ENCODE data around the gene RNASE12.
"Not testable (repeated sequence)": the region's sequence is repeated elsewhere in the genome, so short reads cannot be mapped to it uniquely, and the experiment has no call there.

The RNASE12 gene, protein sequence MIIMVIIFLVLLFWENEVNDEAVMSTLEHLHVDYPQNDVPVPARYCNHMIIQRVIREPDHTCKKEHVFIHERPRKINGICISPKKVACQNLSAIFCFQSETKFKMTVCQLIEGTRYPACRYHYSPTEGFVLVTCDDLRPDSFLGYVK

DNA sequence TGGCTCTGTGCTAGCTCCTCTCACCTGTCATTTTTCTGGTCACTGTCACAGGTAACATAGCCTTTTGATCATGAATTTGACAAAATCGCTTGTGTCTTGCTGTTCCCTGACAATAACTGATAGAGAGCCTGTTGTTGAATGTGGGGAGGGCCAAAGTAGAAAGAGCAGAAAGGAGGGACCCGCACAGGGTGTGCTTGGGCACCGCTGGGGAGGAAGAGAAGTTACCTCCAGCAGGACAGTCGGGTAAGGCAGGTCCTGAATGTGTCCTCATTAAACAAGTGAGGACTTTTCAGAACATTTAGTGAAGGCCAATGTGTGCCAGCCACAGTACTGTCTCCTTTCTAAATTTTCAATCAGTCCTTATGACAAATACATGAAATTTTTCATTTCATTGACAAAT lies at the start of gene RNASE12:
TSS of gene RNASE12 (minus strand) at position 142 of the 400 bp plus-strand sequence. CDS start 653 bp downstream, outside the sequence.
- no peak for FAIRE-seq

DNA sequence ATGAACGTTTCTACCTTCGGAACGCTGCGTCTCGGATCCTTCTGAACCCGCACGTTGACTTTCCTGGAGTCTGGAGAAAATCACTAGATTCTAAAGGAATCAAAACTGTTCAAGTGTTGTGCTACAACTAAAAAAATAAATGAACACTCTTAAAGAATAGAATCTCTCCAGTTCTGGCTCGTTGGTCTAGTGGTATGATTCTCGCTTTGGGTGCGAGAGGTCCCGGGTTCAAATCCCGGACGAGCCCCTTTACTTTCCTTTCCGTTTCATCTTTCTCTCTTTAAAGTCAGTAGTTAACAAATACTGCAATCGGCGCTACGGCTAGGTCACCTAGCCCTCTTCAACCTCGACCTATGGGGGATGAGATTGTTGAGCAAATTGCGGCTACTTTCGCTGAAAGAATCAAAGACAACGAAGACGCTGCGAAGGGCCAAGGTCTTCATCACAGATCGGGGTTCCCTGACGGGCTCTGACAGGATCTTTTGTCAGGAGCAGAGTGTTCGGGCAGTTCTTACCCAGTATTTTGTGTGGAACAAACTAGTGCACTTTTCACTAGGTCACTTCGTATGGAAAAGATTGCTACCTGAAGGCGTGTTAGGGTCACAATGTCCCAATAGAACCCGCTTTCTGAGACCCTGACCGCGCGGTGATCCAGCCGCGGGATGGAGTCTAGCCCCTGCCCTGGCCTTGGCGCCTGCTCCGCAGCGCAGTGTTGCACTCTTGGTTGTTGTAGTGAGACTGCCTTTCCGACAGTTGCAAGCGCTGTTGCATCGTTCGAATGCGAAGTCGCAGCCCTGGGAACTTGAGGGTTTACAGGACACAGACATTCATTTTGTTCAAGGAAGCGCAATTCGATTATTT lies 41.9 kb upstream of the RNASE12 start:
- no peak for FAIRE-seq

DNA sequence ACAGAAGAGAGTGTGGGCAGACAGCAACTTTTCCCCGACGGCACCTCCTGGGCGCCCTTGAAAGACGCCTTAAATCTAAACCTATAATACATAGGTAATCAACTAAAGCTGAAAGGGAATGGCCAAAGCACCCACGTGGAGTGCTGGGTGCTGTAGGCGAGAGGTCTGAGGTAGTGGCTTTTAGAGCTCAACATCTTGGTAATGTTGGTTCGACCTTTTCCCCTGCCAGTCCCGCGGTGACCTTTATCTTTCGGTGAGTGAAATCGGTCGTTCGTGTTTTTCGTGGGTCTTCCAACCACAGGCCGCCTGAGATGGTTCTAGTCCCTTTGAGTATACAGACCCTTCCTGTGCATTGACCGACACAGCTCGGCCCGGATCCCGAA lies 41.3 kb upstream of the RNASE12 start:
- no peak for FAIRE-seq

DNA sequence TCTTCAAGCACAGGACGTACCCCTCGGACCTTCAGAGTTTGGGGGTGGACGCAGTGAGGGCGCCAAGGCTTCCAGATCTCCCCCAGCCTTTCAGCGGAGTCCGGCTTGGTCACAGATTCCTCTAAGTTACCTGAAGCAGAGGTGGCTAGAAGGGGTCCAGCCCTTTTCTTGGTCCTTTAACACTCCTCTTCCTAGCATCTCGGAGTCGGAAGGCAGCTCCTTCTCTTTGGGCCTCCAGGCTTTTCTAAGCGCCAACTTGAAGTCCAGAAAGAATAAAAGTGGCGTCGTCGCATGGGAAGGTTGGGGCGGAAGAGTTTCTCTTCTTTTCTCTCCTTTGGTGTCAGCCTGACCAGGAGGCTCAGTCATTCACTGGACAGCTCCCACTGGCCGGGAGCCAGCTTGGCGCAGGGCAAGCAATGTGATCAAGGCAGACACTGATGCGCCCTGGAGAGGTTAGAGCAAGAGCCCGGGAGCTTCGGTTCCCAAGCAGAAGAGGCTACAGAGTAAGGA lies 40.8 kb upstream of the RNASE12 start:
- FAIRE-seq: no peak

DNA sequence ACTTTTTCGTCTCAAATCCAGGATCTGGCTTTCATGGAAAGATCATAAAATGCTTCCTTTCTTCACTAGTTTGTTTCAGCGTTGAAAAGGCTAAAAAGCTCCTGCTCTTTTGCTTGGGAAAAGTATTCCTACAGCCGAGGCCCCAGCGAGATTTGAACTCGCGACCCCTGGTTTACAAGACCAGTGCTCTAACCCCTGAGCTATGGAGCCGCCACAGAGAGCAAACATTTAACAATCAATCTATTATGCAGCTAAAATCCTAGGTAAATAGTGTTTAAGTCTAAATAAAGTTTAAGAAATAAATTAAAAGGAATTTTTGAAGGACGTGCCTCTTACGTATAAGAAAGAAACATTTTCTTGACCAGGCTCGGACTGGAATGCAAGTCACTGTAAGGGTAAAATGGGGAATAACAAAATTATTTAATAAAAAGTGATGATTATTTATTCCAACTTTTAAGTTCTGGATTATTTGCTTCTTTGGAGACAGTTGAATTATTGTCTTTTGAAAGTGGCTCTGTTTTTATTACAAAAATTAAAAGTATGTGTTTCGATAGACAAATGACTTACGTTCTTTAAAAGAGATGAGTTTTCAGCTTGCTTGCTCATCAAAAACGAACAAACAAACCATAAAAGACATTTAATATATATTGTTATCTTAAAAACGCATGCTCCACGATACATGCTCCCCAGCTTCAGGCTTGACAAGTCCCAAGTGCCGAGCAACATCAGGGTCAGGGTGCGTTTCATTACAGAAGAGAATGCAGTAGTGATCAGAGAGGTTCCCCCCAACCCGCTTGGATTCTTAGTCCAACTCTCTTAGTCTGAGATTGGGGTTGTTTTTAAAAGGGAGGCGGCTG lies 40.1 kb upstream of the RNASE12 start:
- no peak for FAIRE-seq

DNA sequence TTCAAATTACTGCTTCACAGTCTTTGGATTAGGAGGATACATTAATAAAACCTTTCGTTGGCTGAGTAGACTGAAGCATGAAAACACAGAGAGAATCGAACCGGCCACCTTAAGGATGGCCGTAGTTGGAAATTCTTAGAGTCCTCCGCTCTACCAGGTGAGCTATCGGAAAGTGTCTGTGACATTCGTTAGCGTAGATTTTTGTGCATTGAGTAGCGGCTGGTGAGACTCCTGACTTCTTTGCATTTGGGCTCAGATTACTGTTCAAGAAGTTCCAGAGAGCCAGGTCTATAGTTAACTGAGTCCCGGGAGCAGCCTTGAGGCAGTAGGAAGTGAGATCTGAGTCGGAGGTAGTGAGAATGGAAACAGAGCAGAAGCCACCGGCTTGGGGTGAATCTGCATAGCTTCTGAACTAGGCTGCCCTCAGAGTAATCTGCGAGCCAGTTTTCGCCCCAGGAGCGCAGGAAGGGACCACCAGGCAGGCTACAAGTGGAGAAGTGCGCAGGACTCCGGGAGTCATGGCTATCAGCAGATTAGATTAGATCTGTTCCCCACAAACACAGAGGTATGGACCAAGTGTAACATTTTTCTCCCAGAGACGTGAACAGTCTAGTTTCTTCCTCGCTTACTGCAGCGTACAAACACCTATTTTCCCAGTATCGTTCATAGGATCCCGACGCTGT lies 39.3 kb upstream of the RNASE12 start:
- no peak for FAIRE-seq

DNA sequence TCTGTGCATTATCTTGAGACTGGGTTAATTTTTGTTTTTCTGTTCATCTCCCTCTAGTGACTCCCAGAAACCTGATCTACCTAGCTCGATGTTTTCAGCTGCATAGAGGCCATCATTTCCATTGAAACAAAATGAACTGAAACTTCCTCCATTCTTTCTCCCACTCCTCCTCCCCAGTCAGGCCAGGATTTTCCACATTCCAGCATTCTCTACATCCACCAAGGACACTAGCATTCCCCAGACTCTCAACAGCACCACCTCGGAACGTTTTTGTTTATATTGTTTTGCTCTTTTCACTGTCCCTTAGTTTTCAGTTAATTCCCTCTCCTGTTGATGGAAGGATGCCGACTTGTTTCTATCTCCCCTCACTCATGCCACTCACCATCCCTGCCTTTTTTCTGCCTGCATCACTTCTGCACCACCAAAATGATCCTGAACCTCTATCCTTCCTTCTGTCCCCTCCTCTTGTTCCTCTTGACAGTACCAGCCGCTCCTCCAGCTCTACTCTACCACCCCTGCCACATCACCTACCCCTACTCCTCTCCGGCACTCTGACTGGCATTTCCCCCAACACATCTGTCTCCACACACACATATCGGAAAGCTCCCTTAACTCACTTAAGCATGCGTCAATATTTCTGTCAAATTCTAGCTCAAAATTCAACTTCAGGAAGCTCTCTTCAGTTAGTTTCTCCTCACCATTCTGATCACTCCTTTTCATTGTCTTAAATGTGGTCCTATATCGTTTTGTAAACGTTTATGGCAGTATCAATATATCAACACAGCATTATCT lies 37.1 kb upstream of the RNASE12 start:
- no peak for FAIRE-seq

DNA sequence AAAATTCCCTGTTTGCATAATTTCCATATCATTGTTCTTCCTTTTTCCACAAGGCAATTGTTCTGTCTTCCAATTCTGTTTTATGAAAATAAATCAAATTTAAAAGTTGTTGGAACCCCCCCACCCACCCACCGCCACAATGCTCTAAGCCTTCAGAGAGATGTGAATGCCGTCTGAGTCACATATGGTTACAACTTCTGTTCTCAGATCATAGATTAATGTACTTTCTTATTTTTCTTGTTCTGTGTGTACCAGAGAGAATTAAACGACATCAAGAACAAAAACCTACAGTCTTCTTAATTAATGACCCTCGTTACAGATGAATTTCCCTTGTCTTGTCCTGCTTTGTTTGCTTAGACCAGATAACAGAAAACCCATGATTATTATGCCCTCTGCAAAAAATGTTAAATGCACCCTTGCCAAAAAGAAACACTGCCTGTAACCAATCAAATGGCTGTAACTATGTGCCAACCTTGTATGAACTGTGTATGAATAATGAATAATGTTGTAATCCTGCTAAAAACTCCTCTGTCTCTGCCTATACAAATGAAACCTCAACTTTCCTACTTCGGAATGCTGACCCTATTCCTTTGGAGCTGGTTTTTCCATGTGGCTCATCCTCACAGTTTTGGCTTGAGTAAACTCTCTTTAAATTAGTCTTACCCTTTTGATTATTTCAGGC lies 36.3 kb upstream of the RNASE12 start:
- FAIRE-seq: no peak

DNA sequence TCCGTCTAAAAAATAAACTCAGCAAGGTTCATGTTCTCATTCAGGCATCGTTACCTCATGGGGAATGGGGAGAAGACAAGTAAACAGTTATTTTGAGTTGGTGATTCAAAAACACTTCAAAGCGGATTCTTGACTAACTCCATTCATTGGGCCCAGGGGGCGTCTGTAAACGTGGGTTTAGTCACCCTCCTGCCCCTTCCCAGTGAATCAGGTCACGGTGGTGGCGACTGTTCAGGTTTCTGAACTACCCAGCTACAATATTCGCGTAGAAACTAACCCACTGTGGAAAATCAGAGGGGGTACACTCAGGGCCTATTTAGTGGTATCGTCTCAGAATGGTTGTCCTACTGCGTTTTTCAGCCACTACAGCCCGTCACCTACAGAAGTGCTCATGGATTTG lies 35.1 kb upstream of the RNASE12 start:
- FAIRE-seq: no peak

DNA sequence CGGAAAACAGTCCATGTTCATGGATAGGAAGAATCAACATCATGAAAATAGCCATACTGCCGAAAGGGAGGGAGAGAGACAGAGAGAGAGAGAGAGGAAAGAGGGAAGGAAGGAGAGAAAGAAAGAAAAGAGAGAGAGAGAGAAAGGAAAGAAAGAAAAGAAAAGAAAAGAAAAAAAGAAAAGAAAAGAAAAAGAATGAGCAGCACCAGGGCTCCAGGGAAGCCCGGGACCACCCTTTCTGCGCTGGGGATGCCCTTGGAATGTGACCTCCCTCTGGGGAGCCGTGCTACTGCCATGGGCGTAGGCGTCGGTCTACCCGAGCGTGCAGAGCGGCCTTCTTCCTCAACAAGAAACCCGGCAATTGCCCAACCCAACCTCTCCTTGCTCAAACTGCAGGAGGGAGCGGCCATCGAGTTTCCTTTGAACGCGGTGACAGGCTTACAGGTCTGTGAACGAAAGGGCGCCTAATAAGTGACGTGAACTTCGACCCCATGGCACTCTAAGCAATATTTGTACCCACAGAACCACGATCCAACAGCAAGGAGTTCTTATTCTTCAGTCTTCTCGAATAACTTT lies 33.4 kb upstream of the RNASE12 start:
- no peak for FAIRE-seq

DNA sequence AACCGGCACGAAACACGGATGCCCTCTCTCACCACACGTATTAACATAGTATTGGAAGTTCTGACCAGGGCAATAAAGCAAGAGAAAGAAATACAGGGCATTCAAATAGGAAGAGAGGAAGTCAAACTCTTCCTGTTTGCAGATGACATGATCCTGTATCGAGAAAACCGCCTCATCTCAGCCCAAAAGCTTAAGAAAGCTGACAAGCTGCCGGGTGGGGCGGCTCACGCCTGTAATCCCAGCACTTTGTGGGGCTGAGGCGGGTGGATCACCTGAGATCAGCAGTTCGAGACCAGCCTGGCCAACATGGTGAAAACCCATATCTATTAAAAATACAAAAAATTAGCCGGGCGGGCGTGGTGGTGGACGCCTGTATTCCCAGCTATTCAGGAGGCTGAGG lies 32.6 kb upstream of the RNASE12 start:
- no peak for FAIRE-seq

DNA sequence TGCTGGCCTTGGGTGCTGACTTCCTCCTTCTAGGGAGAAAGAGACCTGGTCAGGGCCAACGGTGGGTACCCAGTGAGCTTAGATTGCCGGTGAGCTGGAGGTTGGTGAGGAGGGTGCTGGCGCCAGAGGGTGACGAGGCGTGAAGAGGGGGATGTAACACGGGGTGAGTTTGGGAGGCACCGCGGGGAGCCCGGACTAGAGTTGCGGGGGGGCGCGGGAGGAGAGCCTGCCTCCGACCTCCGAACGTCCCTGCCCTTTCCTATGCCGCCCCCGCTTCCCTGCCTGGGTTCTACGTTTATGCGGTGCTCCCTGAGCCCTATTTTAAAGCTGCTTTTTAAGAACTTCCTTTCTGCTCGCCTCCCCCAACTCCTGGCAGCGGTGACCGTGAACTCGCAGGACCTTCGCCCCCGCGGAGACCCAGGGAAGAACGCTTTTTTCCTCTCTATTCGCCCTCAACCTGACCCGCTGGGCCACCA lies 31.7 kb upstream of the RNASE12 start:
- no peak for FAIRE-seq

DNA sequence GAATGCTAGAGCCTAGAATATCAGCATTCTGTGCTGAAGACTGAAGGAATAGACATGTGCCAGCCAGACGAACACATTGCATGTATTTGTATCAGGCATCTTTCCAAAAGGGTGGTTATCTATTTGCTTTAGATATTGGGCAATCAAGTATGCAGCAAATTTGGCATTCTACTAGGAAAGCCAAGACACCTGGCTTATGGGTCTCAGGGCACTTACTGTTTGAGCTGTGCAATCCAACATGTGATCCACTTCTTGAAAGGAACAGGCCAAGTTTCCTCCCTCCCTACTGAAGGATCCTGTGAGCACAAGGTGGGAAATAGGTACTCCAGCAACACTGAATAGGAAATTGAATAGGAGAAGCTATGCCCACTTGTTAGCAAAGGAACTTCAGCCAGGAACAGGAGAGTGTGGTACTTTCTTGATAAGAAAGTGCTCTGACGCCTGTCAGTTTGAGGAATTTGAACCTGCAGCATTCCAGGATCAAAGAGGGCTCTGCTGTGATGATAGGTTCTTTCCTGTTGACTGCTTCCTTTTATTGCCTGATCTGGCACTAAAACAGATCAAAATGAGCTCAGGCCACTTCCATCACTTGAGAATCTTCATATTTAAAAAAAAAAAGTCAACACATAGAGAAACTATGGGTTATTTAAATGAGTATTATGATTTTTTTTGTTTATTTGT lies 29.8 kb upstream of the RNASE12 start:
- FAIRE-seq: no peak

DNA sequence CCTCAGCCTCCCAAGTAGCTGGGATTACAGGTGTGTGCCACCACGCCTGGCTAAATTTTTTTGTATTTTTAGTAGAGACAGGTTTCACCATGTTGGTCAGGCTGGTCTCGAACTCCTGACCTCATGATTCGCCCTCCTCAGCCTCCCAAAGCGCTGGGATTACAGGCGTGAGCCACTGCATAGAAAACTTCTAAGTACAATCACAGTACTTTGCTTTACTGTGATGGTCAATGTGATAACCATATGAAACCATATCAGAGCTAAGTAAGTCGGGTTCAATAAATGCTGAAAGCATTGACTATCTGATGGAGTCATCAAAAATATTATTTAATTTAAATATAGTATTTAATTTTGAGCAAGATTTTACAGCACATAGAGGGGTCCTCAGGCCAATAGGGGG lies 28.5 kb upstream of the RNASE12 start:
- FAIRE-seq: not testable (repeated sequence)

DNA sequence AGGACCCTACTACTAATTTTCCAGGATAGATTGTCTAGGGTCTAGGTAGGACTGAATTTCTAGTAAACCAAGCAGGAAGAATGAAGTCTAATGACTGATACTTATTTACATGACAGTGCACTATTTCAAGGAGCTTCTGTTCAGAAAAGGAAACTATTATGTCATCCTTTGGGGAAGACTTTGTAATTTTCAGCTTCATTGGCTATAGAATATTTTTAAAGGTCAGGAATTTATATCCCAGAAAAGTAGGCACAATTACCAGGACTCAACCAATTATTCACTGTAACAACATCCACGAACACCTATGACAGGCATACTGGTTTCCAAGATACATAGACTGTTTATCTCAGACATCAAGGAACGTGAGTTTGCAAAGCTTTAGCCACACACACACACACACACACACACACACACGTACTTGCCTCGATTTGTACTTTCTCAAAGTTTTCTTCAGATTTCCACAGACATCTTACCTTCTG lies 27.1 kb upstream of the RNASE12 start:
- FAIRE-seq: no peak

DNA sequence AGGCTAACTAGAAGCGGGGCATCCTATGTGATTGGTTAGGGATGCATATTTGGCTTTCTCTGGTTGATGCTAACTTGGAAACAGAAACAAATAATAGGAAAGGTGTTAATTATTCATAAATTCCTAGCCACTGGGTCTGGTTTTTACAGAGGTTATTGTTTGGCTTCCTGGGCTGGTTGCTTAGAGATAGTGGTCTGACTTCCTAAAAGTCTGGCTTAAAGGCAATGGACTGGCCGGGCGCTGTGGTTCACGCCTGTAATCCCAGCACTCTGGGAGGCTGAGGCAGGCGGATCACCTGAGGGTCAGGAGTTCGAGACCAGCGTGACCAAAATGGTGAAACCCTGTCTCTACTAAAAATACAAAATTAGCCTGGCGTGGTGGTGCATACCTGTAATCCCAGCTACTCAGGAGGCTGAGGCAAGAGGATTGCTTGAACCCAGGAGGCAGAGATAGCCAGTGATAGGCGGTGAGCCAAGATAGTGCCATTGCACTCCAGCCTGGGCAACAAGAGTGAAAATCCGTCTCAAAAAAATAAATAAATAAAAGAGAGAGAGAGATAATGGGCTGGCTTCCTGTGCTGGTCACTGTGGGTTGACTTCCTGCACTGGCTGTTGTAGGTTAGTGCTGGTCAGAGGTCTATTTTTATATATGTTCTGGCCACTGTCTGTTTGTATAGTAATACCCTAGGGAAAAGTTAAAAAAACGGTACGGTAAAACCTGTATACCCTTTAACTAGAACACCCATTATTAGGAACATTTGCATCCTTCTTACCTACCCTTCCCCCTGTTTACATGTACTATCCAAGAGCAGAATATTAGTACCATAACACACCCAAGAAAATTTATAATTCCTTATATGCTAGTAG lies 26.2 kb upstream of the RNASE12 start:
- FAIRE-seq: no peak

DNA sequence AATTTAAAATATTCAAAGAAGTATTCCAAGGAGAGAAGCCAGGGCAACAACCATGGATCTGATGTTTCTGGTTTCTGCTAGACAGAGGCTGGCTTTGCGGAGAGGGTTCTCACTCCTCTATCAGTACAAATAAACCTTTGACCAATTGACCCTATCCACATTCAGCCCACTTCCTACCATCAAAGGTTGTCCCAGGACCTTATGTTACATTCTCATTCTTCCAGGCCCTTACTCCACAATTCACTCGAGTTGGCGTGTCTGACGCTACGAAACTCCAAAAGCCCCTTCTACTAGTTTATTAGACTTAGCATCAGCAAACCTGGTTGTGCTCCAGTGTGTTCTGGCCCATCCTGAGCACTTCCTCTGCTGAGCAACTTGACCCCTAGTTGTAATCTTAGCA lies 24.8 kb upstream of the RNASE12 start:
- FAIRE-seq: no peak

DNA sequence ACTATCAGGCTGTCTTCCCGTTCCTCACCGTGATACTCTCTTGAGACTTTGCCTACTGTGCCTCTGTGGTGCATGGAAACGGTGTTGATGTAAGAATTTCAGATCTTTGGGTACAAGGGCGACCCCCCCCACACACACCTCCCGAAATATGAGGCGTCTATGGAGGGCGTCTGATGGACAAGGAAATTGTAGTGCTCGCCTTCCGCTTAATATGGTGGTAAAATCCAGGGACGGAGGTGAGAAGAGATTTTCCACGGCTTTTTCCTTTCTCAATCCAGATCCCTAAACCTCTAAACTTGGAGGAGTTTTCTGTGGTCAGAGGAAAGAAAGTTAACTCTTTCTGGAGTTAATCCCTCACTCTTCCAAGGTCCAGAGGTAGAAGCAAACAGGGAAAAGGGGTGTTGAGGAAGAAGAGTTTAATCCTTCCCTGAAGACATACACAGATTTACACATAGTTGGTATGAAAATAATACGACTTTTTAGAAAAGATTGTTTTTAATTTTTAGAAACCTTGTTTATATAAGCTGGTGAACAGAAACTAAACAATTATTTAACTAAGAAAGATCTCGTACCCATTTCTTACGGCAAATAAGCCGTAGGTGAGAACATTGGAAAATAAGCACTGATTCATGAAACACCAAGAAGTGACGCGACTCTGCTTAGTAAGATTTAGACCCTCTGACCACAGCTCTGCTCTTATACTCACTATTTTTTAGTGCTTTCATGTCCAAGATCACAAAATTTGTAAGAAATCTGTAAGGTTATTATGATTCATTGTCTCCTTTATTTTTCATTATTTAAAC lies 23.1 kb upstream of the RNASE12 start:
- FAIRE-seq: no peak

Data from colon (tissue), 2 donors.